ENCODE data around the gene CCDC24.

Gene CCDC24

GRCh38 chr1:44045064-44045463 is 53.7 kb downstream of the CCDC24 start:
- DNase-seq, result no peak

All from stimulated activated naive CD4-positive, alpha-beta T cell treated with Interleukin-2 at 50 U/mL for 16 hours (primary cell).